Stimulated activated CD4-positive, alpha-beta T cell treated with anti-CD3 and anti-CD28 coated beads, Interleukin-2, amount 100 ng/mL, for 48 hours (primary cell): ENCODE data around the gene LTF.
A peak's percentile ranks its signal among the peaks of the same experiment; 100 is the strongest.
"Not testable (repeated sequence)": the region's sequence is repeated elsewhere in the genome, so short reads cannot be mapped to it uniquely, and the experiment has no call there.

Experiments used
- DNase-seq, 2 donors: peaks; one replicate each; pipeline ENCODE4 v3.0.0-alpha.2; 2020

The LTF gene

DNA sequence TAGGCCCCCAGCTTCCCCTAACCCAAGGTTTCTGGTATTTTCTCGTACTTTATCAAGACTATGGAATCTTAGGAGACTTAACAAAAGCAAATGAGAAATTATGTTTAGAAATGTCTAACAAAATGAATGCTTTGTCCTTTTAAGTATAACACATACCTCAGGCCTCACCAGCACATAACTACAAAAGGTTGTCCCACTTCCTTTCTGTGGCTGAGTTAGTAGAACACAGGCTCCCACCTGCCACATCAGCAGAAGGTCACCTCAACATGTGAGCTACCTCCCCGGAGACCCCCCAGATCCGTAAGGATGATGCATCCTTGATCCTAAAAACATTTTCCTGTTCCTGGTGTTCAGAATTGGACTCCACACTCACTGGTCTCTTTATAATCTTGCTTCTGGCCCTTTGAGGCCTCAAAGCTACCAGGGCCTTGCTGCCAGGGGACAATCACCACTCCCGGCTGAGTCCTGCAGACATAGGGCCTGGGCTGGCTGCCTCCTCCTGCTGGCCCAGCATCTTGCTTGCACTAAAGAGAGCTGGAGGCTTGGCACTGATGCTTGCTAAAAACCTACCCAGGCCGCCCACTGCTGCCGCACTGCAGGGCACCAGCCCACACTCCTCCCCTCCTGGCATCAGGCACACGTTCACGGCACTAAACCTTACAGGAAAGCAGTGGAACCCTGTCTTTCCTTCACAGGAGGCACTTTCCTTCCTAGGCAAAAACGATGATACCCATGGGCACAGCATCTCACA is 54.8 kb downstream of the LTF start:
- no peak for DNase-seq

DNA sequence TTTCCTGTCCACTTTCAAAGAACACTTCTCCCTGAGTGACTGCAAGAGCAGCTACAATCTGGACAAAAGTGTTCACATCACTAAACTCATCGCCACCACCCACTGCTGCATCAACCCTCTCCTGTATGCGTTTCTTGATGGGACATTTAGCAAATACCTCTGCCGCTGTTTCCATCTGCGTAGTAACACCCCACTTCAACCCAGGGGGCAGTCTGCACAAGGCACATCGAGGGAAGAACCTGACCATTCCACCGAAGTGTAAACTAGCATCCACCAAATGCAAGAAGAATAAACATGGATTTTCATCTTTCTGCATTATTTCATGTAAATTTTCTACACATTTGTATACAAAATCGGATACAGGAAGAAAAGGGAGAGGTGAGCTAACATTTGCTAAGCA is 55.9 kb downstream of the LTF start:
- DNase-seq = no peak

DNA sequence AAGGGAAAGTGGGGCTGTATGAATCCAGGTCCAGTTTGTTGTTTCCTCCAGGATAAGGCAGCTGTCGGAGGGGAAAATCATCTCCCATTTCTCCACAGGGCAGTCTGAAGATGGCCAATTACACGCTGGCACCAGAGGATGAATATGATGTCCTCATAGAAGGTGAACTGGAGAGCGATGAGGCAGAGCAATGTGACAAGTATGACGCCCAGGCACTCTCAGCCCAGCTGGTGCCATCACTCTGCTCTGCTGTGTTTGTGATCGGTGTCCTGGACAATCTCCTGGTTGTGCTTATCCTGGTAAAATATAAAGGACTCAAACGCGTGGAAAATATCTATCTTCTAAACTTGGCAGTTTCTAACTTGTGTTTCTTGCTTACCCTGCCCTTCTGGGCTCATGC is 56.7 kb downstream of the LTF start:
- no peak for DNase-seq

DNA sequence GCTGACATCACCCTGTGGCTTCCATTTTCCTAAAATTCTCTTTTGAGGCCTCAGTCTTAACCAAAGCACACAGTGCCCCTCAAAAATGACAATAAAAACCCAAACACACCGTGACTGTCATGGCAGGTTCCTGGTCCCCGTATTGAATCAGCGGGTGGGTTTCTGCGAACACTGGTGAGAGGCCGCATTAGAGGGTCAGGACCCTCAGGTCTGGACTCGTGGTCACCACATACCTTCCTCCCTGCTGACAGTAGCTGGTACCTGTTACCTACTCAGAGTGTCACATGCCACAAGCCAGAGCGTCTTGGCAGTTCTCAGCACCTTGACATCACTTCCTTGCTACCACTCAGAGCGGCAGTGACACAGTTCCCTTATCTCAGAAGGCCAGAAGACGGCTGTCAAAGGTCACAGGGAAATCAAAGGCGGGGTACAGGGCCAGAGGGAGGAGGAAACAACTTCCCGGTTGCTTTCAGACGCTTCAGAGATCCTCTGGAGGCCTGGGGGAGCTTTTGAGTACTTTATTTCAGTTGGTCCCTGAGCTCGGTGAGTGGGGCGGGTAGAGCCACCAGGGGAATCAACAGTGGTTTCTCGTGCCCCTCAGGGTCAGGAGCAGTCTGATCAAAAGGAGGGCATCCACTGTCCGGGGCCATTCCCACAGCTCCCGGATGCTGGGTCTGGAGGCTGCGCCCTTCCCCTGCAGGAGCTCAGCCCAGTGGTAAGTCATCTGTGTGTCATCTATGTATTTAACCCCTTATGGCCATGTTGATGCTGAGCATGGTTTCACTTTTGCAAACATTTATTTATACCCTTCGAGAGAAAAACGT is 57.7 kb downstream of the LTF start, which contains the start of the genes CCR5AS and CCRL2:
Gene CCR5AS (minus strand): TSS at position 279 of the 824 bp plus-strand sequence.
Gene CCRL2 (plus strand): TSS at position 472 of the 824 bp plus-strand sequence. CDS start 821 bp downstream, outside the sequence.
- peak; percentile 17 to 24 for DNase-seq

DNA sequence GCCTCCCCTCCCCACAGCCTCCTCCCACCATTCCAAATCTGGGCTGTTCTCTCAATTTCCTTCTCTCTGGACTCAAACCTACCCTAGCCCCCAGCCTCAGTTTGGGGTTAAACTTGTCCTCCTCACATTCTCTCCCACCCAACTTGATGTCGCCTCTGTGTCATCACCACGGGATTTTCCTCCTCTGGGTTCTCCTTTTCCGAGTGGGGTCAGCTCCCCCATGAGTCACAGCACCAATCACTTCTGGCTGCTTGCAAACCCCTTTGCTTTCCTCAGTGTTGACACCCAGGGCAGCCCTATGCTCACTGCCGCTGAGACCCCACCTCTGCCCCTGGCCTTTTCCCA is 58.3 kb downstream of the LTF start:
- DNase-seq = no peak

DNA sequence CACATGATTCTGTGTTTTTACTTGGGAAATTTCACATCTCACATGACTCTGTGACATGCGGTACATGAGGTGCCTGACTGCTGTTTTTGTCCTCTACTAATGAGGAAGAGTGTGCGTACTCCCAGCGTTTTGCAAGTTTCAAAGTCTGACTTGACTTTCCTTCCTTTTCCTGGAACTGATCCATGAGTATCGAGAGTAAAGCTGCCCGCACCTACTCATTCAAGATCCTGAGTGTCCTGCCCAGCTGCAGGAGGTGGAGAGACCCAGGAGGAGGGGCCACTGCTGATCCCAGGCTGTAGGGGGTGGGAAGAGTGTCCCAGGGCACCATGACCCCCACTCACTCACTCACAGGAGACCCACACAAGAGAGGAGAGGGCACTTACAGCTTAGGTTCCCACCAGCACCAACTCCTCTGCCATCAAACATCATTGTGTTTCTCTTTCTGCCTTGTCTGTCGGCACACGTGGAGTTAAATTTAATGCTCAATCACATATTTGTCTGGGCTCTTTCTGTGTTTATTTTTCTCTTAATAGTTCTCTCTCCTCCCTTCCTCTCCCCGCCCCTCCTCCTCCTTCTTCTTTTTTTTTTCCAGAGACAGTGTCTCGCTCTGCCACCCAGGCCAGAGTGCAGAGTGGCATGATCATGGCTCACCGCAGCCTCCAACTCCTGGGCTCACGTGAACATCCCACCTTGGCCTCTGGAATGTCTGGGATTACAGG is 59.2 kb downstream of the LTF start:
- no peak for DNase-seq

DNA sequence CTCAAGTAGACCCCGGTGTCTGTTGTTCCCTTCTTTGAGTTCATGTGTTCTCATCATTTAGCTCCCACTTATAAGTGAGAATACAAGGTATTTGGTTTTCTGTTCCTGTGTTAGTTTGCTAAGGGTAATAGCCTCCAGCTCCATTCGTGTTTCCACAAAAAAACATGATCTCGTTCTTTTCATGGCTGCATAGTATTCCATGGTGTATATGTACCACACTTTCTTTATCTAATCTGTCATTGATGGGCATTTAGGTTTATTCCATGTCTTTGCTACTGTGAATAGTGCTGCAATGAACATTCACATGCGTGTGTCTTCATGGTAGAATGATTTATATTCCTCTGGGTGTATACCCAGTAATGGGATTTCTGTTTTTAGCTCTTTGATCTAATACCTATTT is 61.8 kb downstream of the LTF start:
- not testable (repeated sequence) for DNase-seq

DNA sequence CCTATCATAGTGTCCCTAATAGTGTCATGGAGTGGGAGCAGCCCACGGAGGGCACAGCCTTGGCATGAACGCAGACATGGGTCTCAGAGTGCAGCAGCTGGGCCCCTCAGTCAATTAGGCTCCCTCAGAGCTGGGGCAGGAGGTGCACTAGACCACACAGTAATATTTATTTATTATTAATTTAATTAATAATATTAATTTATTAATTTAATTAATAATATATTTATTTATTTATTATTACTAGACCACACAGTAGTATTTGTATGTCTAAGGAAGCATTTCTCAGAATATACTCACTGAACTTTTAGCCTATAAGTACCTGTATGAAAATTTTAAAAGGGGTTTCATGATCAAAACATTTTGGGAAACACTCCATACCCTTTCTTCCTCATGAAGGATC is 63.1 kb downstream of the LTF start:
- DNase-seq = no peak

DNA sequence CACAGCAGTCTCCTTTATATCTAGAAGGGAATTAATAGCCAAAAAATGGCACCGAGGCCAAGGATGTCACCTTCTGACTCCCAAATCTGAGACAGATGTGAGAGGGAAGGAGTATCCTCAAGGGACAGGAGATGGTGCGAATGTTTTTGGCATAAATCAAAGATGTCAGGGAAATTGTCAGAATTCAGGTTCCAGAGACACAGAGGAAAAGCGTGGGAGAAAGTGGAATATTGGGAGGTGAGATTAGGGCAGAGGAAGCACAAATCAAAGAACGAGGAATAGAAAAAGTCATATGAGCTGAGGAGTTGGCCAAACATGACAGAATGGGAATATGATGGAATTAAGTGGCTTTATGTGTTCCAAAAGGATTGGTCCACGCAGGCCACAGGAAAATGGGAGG is 63.9 kb downstream of the LTF start:
- DNase-seq = no peak

DNA sequence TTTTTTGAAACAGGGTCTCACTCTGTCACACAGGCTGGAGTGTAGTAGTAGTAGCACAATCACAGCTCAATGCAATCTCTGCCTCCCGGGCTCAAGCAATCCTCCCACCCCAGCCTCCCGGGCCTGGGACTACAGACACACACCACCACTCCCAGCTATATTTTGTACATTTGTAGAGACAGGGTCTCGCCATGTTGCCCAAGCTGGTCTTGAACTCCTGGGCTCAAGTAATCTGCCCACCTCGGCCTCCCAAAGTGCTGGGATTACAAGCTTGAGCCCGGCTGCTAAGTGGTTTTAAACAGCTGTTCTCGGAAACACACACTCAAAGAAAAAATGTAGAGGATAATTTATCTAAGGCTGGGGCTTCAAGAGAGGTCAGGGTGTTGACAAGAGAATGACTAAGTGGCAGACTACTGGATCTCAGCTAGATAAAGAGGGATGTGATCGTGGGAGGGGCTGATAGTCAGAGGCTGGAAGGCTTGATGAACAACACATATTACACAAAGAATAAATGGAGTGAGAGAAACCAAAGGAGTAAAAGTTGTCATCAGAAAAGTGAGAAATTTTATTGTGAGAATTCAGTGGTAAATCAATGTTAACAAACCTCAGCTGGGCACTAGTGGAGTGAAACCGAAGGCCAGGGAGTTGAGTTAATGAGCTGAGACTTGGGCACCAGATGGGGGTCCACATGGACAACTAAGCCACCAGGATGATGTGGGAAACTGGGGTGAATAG is 64.5 kb downstream of the LTF start:
- no peak for DNase-seq

DNA sequence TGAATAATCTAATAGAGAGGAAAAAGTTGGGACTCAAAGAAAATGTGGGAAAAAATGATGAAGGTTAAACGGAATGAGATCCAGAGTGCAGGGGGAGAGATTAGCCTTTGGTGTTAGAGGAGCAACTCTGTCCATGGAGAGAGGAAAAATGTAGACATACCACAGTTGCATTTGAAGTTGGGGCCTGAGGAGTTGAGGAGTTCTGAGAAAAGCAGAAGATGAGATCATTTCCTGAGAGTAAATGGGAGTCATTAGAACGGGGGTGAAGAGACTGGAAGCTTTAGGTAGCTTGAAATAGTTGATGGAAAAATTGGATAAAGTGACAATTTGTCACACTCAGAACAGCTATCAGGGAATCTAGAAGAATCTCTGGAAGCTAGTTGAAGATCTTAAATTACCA is 65.1 kb downstream of the LTF start:
- no peak for DNase-seq

DNA sequence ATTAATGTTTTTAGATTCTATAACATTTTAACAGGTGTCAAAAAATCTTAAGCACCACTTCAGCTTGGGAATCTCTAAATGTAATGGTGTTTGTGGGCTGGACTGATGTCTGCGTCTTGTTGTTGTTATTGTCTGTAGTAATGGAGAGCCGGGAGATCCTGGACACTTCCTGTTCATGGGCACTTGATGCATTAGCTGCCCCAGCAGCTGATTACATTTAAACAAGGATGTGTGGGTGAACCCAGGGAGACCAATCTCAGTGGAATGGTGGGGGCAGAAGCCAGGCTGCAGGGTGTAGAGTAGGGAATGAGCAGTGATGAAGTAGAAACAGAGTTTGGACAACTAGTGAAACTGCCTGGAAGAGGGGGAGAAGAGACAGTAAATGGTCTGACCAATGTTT is 65.6 kb downstream of the LTF start:
- DNase-seq = no peak

DNA sequence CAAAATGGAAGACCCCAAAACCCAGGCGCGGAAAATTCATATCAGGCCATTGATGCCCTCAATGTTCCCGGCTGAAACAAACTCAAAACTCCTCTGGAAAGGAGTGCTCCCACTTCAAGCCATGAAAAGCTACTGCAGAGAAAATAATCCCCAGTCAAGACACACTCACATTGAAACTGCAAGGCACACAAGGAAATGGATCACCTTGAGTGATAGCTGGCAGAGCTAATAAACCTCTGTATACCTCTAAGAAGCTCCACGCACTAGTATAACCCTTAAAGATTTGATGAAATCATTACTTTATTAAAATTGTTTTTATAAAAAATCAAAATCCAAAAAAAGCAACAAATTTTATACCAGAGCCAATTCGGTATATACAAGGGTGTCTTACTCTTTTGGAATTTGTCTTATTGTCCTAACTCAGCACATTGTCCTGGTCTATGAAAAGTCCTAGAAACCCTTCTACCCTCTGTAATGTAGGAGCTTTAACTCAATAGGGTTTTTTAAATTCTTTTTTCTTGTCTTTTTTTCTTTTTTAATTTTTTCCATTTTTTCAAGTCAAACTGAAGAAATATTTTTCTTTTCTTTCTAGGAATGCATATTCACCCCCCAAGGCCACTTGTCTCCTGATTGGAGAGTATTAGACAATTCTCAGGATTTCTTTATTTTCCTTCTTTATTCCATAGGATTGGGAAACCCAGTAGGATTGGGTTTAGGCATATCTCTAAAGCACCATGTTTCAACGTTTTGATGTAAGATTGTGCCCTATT is 66.3 kb downstream of the LTF start:
- DNase-seq = no peak

DNA sequence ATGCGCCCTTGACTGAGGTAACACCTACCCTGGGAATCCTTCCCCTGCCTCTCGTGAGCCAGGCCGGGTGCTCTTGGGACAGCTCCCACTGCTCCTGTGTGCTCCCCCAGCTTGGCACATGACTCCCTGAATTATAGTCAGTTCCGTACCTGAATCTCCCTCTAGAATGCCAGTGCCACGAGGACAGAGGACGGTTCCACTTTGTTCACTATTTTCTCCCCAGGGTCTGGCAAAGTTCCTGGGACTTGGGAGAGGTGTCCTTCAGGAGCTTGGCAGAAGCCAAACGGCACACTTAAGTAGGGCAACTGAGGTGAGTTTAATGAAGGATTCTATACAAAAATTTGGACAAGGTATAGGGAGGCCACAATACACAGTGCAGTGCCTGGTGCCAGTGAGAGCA is 67.6 kb downstream of the LTF start:
- DNase-seq = no peak

DNA sequence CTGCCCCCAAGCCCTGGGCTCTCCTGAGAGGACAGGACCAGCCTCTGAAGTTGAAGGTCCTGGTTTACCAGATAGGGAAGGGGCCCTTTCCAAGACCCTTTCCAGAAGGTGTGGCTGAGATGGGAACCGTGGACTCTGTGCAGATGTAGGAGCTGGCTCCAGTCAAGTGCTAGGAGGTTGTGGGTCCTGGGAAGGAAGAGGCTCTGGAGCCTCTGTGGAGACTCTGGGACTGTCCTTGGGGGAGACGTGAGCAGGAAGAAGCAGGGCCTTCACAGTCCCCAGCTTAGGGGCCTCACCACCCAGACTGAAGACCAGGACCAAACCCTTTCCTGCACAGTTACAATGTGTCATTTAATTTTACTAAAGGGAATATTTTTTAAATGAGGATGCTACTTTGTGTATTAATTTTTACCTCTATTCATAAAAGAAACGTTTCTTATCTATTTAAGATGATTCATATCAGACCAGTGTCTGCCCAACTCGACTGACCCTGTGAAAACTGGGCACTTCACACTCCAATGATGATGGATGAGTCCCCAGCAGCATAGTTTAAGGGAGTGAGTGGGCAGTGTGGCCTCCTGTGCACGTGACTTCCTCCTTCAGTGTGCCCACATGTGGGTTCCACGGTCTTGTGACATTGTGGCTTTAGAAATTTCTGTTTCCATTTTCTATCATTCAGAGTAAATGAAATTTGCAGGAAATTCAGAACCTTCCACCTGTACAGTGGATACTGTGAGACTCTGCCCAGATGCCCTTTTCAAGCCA is 68.8 kb downstream of the LTF start:
- no peak for DNase-seq

DNA sequence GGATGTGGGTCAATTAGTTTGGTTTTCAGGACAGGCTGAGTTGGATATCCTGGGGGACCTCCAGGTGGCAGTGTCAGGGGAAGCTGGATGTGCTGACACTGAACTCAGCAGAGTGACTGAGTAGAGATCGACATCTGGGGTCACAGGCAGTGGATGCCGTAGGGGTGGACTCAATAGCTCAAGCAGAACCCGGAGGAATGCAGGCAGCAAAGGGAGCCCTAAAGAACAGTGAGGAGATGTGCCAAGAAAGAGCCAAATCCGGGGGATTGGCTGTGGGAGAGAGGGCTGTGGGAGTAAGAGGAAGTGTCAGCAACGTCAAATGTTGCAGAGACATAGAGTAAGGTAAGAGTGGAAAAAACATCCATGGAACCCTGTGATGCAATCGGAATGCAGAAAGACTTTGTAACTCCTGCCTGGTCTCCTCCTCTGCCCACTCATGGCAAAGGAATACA is 69.5 kb downstream of the LTF start:
- DNase-seq = no peak

DNA sequence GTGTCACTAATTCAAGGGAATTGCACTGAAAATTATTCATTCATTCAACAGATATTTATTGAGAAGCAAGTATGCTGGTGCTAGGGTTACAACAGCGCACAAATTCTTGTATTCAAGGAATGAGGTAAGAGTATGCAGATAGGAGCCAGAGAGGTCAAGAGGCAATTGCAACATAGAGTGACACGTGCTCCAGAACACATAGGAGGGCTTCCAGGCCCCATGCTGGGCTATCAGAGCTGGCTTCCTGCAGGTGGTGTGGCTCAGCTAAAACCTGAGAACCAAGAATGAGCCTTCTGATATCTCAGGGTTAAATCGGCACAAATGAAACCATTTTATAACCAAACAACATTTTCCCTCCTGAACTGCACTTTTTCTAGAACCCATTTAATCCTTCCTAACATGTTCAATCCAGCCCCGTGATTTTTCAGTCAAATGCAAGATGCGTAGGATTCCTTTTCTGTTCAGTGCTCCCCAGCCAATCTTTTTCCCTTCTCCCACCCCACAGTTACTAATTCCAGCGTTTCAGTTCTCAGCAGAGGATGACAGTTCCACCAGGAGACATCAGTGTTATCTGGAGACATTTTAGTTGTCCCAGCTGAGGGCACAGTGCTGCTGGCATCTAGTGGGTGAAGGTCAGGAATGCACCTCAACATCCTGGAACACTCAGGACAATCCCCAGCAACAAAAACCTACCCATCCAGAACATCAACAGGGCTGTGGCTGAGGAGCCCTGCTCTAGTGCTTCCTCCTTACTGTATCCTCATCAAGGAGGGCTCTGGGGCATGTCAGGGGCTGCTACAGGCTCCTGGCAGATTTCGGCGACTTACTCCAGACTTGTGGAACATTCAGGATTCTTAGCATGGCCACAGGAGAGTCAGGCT is 70.9 kb downstream of the LTF start:
- DNase-seq = no peak

DNA sequence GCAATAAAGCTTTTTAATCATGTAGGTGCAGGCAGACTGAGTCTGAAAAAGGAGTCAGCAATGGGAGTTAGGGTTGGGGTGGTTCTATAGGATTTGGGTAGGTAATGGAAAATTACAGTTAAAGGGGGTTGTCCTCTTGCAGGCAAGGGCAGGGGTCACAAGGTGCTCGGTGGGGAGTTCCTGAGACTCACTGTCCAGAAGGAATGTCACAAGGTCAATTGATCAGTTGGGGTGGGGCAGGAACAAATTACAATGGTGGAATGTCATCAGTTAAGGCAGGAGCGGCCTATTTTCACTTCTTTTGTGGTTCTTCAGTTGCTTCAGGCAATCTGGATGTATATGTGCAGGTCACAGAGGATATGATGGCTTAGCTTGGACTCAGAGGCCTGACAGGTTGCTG is 71.7 kb downstream of the LTF start:
- no peak for DNase-seq

DNA sequence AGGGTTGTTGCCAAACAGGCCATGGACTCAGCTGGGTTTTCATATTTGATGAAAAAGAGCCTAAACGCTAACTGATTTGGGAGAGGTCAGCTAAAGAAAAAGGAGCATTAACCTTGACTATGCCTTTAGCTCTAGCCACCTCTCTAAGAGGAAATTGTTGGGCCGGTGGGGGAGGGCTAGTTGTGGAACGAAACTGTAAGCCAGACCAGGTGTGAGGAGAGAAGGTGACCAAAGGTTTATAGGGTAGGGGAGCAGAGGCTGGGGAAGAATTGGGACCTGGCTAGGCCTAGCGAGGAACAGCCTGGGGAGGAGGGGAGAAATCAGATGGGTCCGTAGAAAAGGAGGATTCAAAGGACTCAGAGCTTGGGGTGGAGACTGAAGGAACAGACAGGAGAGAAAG is 73.2 kb downstream of the LTF start:
- not testable (repeated sequence) for DNase-seq

DNA sequence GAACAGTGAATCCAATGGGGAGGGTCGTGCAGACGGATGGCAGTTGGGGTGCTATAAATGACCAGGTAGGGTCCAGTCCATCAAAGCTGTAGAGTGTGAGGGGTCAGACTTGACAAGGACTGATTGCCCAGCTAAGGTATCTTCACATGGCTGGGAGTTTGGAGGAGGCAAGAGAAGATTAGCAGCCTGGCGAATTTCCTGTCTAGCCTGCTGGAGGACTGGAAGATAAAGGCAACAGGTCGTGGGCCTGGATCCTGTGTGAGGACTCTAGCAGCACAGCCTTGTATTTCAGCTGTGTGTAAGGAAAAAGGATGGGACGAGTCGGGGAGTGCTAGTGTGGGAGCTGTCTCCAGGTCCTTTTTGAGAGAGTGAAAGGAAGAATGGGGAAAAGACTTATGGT is 75.4 kb downstream of the LTF start:
- DNase-seq = no peak
